SK-N-MC (cell line): Measurements from ENCODE around the gene MAN1C1.

Experiments used
- DNase-seq: peaks from one replicate; pipeline ENCODE4 v3.0.0-alpha.2; 2011; ENCODE audit warnings: low read depth, low spot score
- H3K27ac ChIP-seq: fragments of 200-600 bp; sonication (generic); 2 replicates; pipeline ENCODE4 v1.5.1; 2016; ENCODE audit warnings: mixed run types
- H3K36me3 ChIP-seq: fragments of 200-600 bp; sonication (generic); 2 replicates; pipeline ENCODE4 v1.6.1; 2017; ENCODE audit warnings: antibody characterized with exemption, low read length, mixed read lengths; ENCODE audit not compliant: insufficient read depth
- H3K4me3 ChIP-seq: fragments of 200-600 bp; sonication (generic); 2 replicates; pipeline ENCODE4 v1.5.1; 2016
- H3K9ac ChIP-seq: fragments of 200-600 bp; sonication (generic); 2 replicates; pipeline ENCODE4 v1.8.0; 2017; ENCODE audit warnings: mixed run types, mixed read lengths; ENCODE audit not compliant: insufficient read length
- H3K9me3 ChIP-seq: fragments of 200-600 bp; sonication (generic); 2 replicates; pipeline ENCODE4 v1.6.1; 2017; ENCODE audit warnings: low read depth, mild to moderate bottlenecking, antibody characterized with exemption, low read length, moderate library complexity, mixed read lengths
- EZH2 ChIP-seq: fragments of 200-600 bp; sonication (generic); IDR thresholded peaks from one replicate; pipeline ENCODE4 v1.6.1; 2017; ENCODE audit warnings: antibody characterized with exemption
- FOXP2 ChIP-seq: optimal IDR thresholded peaks from 2 replicates; pipeline ENCODE3; 2011; ENCODE audit warnings: mild to moderate bottlenecking, moderate library complexity; ENCODE audit not compliant: insufficient read depth; ENCODE audit errors: extremely low read length, control extremely low read depth
- POLR2AphosphoS5 ChIP-seq: IDR thresholded peaks from 2 replicates; pipeline ENCODE4 v1.6.1; 2012; ENCODE audit warnings: mild to moderate bottlenecking, low read depth, low read length, borderline replicate concordance

MAN1C1 gene

GRCh38 chr1:25833158-25833557 is 216.6 kb downstream of the MAN1C1 start:
- H3K9me3 ChIP-seq: no peaks in the 10 kb centered on the region
- TF ChIP-seq EZH2: no peak
- TF ChIP-seq FOXP2: no peak
- no peak for TF ChIP-seq POLR2AphosphoS5
- H3K27ac ChIP-seq: no peak overlapping the region
- DNase-seq: no peak
- no peak overlapping the region for H3K9ac ChIP-seq
- H3K4me3 ChIP-seq: no peak overlapping the region
- peaks cover 75% of the 10 kb centered on the region for H3K36me3 ChIP-seq
